Suppressor macrophage (primary cell): ENCODE measurements around the gene HDGFL2.
A peak's percentile ranks its signal among the peaks of the same experiment; 100 is the strongest.
"Not testable (repeated sequence)": the region's sequence is repeated elsewhere in the genome, so short reads cannot be mapped to it uniquely, and the experiment has no call there.

Experiments
- DNase-seq, 4 experiments: peaks; one replicate each; pipeline ENCODE4 v3.0.0-alpha.2; 2020 to 2022

The HDGFL2 gene

GRCh38 chr19:4516939-4517300, 44.8 kb downstream of the HDGFL2 start:
- no peak for DNase-seq

- no peak for DNase-seq
Measured at GRCh38 chr19:4517451-4518057, 45.5 kb downstream of the HDGFL2 start.

GRCh38 chr19:4518345-4519171, 46.5 kb downstream of the HDGFL2 start, which contains the start of gene PLIN4:
PLIN4 (minus strand) TSS chr19:4518486; CDS start chr19:4518272, 214 bp downstream.
- no peak for DNase-seq

- DNase-seq = no peak
Measured at GRCh38 chr19:4519172-4519496, 47.0 kb downstream of the HDGFL2 start.

- DNase-seq = no peak
Measured at GRCh38 chr19:4519521-4520277, 47.6 kb downstream of the HDGFL2 start.

GRCh38 chr19:4521170-4521887, 49.2 kb downstream of the HDGFL2 start:
- DNase-seq = no peak

- no peak for DNase-seq
Measured at GRCh38 chr19:4521888-4522242, 49.8 kb downstream of the HDGFL2 start.

- no peak for DNase-seq
Measured at GRCh38 chr19:4522291-4523002, 50.4 kb downstream of the HDGFL2 start.

- peak; percentile 71 to 91 (median 77) for DNase-seq
Measured at GRCh38 chr19:4523306-4524110, 51.4 kb downstream of the HDGFL2 start.

GRCh38 chr19:4524808-4525562, 52.9 kb downstream of the HDGFL2 start:
- peak; percentile 71 to 87 (median 79) for DNase-seq

GRCh38 chr19:4525563-4526002, 53.5 kb downstream of the HDGFL2 start:
- no peak for DNase-seq

- DNase-seq = not testable (repeated sequence)
Measured at GRCh38 chr19:4527377-4527776, 55.3 kb downstream of the HDGFL2 start.

- no peak for DNase-seq
Measured at GRCh38 chr19:4528843-4529242, 56.7 kb downstream of the HDGFL2 start.

GRCh38 chr19:4529924-4530522, 57.9 kb downstream of the HDGFL2 start:
- DNase-seq = no peak

GRCh38 chr19:4531562-4532165, 59.6 kb downstream of the HDGFL2 start:
- no peak for DNase-seq

GRCh38 chr19:4533334-4533733, 61.2 kb downstream of the HDGFL2 start:
- no peak for DNase-seq

GRCh38 chr19:4533835-4534424, 61.8 kb downstream of the HDGFL2 start:
- DNase-seq = no peak

- DNase-seq = peak; percentile 46 to 80 (median 56)
Measured at GRCh38 chr19:4534836-4535658, 63.0 kb downstream of the HDGFL2 start, which contains the start of gene PLIN5. PLIN5 (minus strand) TSS chr19:4535224; CDS start chr19:4534074, 1,150 bp downstream.
